GM21528 (cell line): Measurements from ENCODE around the gene TTLL5.

Experiments used
- ATAC-seq: cut with Tn5 transposase; IDR thresholded peaks from one replicate; pipeline ENCODE4 v1.9.1; 2021; ENCODE audit warnings: mild to moderate bottlenecking, moderate library complexity; ENCODE audit not compliant: unreplicated experiment, low FRiP score

TTLL5 gene

DNA sequence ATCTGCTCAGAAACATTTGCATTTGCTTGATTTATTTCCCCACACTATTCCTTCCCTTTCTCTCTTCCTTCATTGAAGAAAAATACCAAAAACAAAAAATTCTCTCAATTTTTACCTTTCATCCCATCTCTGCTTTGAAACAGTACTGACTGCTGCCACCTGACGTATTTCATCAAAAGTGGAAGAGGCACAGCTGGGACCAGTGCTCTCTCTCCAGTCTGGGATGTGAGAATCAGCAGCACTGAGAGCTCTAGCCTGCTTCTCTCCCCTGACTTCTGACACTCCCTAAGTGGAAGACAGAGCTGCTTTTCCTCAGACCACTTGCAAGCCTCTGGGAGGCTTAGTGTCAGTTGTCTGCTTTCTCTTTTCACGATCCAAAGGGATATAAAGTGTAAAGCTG is 36.9 kb downstream of the TTLL5 start:
- no peak for ATAC-seq

- no peak for ATAC-seq
Observed at GRCh38 chr14:75699331-75699730, 38.3 kb downstream of the TTLL5 start.

GRCh38 chr14:75700295-75700694 is 39.2 kb downstream of the TTLL5 start:
- ATAC-seq, result no peak

GRCh38 chr14:75702122-75702521 is 41.1 kb downstream of the TTLL5 start:
- ATAC-seq, result no peak

GRCh38 chr14:75702616-75703261 is 41.7 kb downstream of the TTLL5 start:
- ATAC-seq, result no peak

GRCh38 chr14:75703467-75703866 is 42.4 kb downstream of the TTLL5 start:
- no peak for ATAC-seq

GRCh38 chr14:75705014-75705413 is 44.0 kb downstream of the TTLL5 start:
- ATAC-seq, result no peak

- ATAC-seq, result no peak
Observed at GRCh38 chr14:75709207-75709812, 48.3 kb downstream of the TTLL5 start.

GRCh38 chr14:75711105-75711795 is 50.2 kb downstream of the TTLL5 start:
- ATAC-seq, result no peak

DNA sequence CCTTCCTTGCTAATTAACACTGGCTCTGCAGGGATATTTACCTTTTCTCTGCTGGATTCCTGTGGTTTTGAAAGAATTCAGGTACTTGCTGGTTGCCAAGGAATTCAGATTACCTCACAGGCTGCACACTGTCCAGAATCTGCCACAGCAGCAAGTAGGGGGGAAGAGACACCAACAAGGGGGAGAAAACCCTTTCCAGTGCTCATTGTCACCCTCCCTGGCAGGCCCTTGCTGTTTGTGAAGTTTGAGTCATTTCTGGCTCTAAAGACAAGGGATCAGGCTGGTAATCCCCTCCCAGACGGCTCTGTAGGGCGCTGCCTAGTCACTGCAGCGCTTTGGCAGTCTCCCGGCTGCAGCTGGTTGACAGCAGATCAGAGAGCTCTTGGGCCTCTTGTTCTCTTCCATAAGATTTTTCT is 50.8 kb downstream of the TTLL5 start:
- ATAC-seq, result no peak

- no peak for ATAC-seq
Observed at GRCh38 chr14:75714991-75715390, 53.9 kb downstream of the TTLL5 start.

GRCh38 chr14:75715926-75716780 is 55.1 kb downstream of the TTLL5 start:
- no peak for ATAC-seq

DNA sequence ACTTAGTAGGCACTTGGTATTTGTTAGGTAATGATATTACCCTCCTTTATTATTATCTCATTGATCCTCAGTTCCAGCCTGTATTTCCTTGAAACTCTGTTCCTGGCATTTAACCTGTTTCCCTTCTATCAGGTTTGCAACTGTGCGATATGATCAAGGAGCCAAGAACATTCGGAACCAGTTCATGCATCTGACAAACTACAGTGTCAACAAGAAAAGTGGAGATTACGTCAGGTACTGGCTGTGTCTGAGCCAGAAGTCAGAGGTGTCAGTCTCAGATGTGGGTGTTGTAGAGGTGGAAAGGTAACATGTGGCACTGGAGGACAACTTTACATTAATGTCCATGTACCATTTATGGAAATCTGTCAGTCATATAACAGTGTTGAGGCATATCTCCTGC is 56.7 kb downstream of the TTLL5 start:
- ATAC-seq, result no peak

GRCh38 chr14:75718199-75718598 is 57.2 kb downstream of the TTLL5 start:
- ATAC-seq, result no peak

DNA sequence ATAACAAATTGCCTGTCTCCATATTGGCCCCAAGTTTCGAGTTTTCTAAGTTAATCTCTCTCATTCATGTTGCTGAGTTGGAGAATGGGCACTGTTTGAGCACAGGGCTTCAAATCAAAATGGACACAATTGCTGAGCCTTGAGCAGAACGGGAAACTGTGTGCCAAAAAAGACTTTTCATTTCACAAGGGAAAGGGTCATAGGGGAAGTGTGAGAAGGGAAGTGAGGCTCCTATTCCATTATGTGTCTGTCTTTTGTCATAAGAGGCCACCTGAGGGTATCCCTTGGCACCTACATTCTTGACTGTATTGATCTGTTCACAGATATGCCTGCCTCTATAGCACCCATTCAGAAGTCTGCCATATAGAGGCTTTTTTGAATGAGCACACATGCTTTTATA is 59.1 kb downstream of the TTLL5 start:
- no peak for ATAC-seq

GRCh38 chr14:75720842-75721498 is 59.9 kb downstream of the TTLL5 start:
- no peak for ATAC-seq

DNA sequence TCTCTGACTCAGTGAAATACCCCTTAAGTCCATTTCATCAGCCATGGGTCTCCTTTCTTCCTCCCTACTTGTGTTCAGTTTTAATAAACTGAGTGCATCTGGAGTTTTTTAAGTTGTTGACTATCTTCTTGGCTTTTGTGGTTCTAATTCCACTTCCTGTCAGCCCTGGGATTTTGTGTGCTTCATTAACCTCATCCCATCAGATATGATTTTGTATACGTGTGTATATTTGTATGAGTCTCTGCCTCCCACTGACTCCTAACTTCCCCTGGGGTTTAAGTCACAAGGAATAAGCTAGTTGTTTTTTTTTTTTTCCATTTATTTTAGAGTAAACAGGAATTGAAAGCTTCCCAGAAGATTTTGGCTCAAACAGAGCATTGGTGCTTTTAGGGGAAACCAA is 62.7 kb downstream of the TTLL5 start:
- ATAC-seq, result no peak

GRCh38 chr14:75724414-75725204 is 63.6 kb downstream of the TTLL5 start:
- ATAC-seq, result no peak

DNA sequence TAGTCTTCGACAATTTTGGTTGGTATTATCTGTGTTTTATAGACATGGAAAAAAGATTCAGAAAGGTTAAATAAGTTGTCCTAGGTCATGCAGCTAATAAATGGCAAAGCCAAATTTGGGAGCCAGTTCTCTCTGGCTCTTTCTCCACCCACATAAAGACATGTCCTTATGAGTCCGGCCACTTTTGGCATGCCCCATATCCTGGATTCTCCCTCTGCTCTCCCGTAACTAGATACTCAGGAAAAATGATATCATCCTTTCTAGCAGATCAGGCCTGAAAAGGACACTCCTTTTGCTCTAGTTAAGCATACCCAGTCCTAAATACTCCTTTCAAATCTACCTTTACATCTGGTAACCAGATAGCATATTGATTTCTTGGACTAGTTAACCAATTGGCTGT is 64.4 kb downstream of the TTLL5 start:
- ATAC-seq, result no peak

DNA sequence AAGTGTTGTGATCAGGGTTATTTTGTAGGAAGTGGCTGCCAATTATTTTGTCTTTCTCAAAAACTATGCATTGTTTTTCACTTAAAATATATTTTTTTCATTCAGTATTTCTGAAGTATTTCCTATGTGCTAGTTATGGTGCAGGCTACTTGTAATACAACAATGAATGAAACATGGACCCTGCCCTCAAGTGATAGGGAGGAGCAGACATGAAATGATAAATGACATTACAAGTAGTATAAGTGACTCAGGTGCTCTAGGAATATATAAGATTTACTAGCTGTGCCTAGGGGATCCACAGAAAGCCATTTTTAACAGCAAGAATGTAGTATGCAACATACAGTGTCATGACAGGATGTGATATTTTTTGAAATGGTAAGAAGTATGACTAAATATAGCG is 65.3 kb downstream of the TTLL5 start:
- no peak for ATAC-seq
